Right ventricle myocardium superior (tissue), 1 donor: ENCODE data around the gene PDCD4. TPM values are rescaled to one million over a fixed set of nuclear protein-coding genes. Genes with fewer than 3 reads are reported as not detected.

ENCODE experiments used
- ATAC-seq: fragments of 200-7000 bp; cut with Tn5 transposase; one replicate; pipeline ENCODE4 v1.9.1; 2020; ENCODE audit warnings: mild to moderate bottlenecking; ENCODE audit not compliant: poor library complexity
- DNase-seq: peaks from one replicate; pipeline ENCODE4 v3.0.0-alpha.2; 2020
- intact Hi-C: fragments of 100-400 bp; cut with DNase I; formaldehyde crosslinking; loops from one replicate; pipeline ENCODE4 v1.11.2; 2022
- long read RNA-seq: library from polyadenylated mRNA; unstranded; transcript quantifications from one replicate; pipeline ENCODE4 v2.0.0, GENCODE V29; 2021
- total RNA-seq: library from RNA; stranded (reverse); fragmentation: NEBNext Ultra II Directional; extraction: Animal tissue kit (Norgen Biotek cat#: 25700); gene quantifications from one replicate; pipeline ENCODE4 v1.2.1, GENCODE V29; 2021
- donor health status: DM: no; HTN: yes; CAD: no; lungs with severe emphysema.

Gene PDCD4
- 90.0 TPM for total RNA-seq
- long read RNA-seq, transcript PDCD4-201 (12 exons, 3,602 nt), result major isoform, 36 of 60 reads
- long read RNA-seq, partial matches to known transcripts, result 8 of 60 reads
- long read RNA-seq, other reads (novel, unspliced or antisense), result 14 of 60 reads

- peak; percentile 96 for ATAC-seq
- intact Hi-C loops, result no loop called here
Measured at GRCh38 chr10:110871298-110872084, at the start of gene PDCD4. Gene PDCD4 (plus strand): TSS chr10:110871928. CDS start chr10:110876028, 4,100 bp downstream.

GRCh38 chr10:110822035-110822711, 49.6 kb upstream of the PDCD4 start:
- ATAC-seq, result peak; percentile 27
- intact Hi-C loops, result no loop called here

More at GRCh38 chr10:110871298-110872084, at the start of gene PDCD4:
- peak; percentile 100 for DNase-seq

GRCh38 chr10:110822712-110823311, 48.9 kb upstream of the PDCD4 start:
- ATAC-seq, result no peak
- intact Hi-C loops, result no loop called here
- no peak for DNase-seq

More at GRCh38 chr10:110822035-110822711, 49.6 kb upstream of the PDCD4 start:
- DNase-seq, result no peak

- ATAC-seq (no peak), DNase-seq (no peak)
- intact Hi-C loops, result no loop called here
Measured at GRCh38 chr10:110824152-110824441, 47.6 kb upstream of the PDCD4 start.

GRCh38 chr10:110824660-110825059, 47.1 kb upstream of the PDCD4 start:
- intact Hi-C loops, result no loop called here
- no peak for ATAC-seq
- no peak for DNase-seq

GRCh38 chr10:110825508-110825907, 46.2 kb upstream of the PDCD4 start:
- intact Hi-C loops, result no loop called here
- ATAC-seq (no peak), DNase-seq (no peak)

- ATAC-seq (no peak), DNase-seq (no peak)
- intact Hi-C loops, result no loop called here
Measured at GRCh38 chr10:110827410-110827809, 44.3 kb upstream of the PDCD4 start.

GRCh38 chr10:110827875-110828274, 43.9 kb upstream of the PDCD4 start:
- intact Hi-C loops, result no loop called here
- ATAC-seq (peak; percentile 63), DNase-seq (no peak)

GRCh38 chr10:110828525-110828924, 43.2 kb upstream of the PDCD4 start:
- ATAC-seq (no peak), DNase-seq (no peak)
- intact Hi-C loops, result no loop called here

GRCh38 chr10:110829721-110830410, 41.9 kb upstream of the PDCD4 start:
- DNase-seq (no peak), ATAC-seq (no peak)
- intact Hi-C loops, result no loop called here

- intact Hi-C loops, result no loop called here
- no peak for ATAC-seq
- DNase-seq, result no peak
Measured at GRCh38 chr10:110833234-110833940, 38.3 kb upstream of the PDCD4 start.

- ATAC-seq, result peak; percentile 5
- intact Hi-C loops, result no loop called here
- no peak for DNase-seq
Measured at GRCh38 chr10:110833941-110834628, 37.6 kb upstream of the PDCD4 start.

GRCh38 chr10:110834629-110835301, 37.0 kb upstream of the PDCD4 start:
- peak; percentile 70 for ATAC-seq
- no peak for DNase-seq
- intact Hi-C loops, result no loop called here

GRCh38 chr10:110835841-110836240, 35.9 kb upstream of the PDCD4 start:
- ATAC-seq (no peak), DNase-seq (no peak)
- intact Hi-C loops, result no loop called here

- ATAC-seq, result no peak
- intact Hi-C loops, result no loop called here
- no peak for DNase-seq
Measured at GRCh38 chr10:110836706-110837105, 35.0 kb upstream of the PDCD4 start.

- no peak for DNase-seq
- intact Hi-C loops, result no loop called here
- ATAC-seq, result peak; percentile 6
Measured at GRCh38 chr10:110837418-110838171, 34.1 kb upstream of the PDCD4 start.
